Measurements from ENCODE around the gene TSGA10IP. TPM values are rescaled to one million over a fixed set of nuclear protein-coding genes. Genes with fewer than 3 reads are reported as not detected.

Gene TSGA10IP
- total RNA-seq, 1 donor from 2014 or later: not detected

DNA sequence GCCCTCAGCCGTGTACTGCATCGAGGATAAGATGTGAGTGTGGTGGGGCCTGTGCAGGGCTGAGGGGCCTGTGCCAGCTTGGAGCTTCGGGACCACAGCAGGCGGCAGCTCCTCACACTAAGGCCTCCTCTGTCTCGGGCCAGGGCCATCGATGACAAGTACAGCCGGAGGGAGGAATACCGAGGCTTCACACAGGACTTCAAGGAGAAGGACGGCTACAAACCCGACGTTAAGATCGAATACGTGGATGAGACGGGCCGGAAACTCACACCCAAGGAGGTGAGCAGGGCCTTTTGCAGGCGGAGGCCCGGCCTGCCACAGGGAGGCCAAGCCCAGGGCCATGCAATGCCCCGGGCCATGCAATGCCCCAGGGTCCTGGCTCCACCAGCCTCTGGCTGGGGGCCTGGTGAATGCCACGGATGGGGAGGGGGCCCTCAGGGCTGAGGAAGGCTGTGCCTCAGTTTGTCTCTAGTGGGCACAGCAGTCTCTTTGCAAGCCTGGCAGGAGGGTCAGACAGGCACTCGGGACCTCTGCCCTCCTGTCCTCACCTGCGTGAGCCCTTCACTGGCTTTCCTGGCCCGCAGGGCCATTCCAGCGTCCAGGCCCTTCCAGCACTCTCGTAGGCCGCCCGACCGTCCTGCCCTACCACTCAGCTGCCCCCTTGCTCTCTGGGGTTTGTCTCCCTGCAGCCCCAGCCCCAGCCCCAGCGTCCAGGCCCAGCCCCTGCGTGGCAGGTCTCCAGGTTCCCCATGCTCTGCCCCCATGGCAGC lies 32.5 kb downstream of the TSGA10IP start:
- no peak for DNase-seq

DNA sequence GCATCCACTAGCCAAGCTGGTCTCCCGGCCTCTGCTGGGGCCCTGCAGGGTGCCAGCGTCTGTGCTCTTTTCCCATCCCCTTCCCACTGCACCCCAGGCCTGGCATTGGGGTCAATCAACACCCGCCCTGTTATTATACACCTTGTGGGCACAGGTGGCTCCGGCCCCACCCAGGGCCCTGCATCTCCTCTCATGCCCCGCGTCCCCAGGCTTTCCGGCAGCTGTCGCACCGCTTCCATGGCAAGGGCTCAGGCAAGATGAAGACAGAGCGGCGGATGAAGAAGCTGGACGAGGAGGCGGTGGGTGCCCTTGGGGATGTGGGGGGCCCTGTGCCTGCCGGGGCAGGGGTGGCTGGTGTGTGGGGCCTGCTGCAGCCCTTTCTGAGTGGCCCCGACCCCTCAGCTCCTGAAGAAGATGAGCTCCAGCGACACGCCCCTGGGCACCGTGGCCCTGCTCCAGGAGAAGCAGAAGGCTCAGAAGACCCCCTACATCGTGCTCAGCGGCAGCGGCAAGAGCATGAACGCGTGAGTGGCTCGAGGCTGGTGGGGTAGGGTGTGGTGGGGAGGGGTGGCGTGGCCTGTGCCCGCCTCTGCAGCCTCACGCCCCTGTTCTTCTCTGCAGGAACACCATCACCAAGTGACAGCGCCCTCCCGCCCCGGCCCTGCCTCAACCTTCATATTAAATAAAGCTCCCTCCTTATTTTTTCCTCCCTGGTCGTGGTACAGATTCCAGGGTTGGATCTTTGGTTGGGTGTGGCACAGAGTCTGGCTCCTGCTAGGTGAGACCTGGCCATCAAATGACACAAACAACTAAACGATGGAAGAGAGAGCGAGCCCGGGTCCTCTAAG lies 33.3 kb downstream of the TSGA10IP start:
- no peak for DNase-seq

DNA sequence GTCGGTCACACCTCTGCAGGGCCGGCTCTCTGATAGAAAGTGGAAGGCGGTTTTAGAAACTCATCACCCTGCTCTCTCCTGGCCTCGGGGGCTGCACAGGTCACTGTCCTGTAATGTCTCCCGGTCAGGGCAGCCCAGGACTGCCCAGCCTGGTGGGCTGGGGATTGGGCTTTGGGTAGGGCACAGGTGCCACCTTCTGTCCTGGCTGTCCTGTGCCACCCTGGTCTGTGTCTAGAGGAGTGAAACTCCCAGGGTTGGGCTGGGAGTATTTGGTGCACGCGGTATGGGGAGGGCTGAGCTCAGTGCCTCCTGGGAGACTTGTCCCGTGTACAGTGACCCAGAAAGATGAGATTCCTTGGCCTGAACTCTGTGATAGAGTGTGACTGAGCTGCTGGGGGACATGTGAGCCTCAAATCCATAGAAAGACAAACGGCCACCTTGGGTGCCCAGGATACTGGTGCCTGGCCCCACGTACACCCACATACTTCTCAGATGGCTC lies 34.0 kb downstream of the TSGA10IP start:
- no peak for DNase-seq

DNA sequence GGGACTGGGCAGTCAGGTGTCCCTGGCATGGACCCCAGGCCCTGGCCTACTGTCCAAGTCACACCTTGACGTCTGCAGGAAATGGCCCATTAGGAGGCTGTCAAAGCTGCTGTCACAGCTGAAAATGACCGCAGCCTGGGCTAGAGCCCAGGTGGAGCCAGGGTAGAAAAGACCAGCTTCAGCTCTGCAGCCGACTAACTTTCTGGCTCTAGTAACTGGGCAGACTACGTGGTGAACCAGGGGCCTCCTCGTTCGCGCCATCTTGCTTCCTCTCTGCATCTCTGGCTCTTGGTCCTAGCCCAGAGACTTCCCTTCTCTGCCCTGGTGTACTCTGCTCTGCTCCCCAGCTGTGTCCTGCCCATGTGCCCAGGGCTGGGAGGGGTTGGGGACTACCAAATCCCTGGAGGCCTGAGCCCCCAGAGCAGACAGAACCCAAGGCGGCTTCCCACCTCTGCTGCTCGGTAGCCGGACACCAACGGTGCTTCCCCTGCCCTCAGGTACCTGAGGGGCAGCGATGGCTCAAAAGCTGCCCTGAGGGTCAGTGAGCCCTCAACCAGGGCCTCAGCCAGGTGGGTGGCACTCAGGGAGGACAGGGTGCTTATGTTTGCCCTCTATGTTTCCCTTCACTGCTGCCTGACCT lies 35.9 kb downstream of the TSGA10IP start:
- DNase-seq: no peak

DNA sequence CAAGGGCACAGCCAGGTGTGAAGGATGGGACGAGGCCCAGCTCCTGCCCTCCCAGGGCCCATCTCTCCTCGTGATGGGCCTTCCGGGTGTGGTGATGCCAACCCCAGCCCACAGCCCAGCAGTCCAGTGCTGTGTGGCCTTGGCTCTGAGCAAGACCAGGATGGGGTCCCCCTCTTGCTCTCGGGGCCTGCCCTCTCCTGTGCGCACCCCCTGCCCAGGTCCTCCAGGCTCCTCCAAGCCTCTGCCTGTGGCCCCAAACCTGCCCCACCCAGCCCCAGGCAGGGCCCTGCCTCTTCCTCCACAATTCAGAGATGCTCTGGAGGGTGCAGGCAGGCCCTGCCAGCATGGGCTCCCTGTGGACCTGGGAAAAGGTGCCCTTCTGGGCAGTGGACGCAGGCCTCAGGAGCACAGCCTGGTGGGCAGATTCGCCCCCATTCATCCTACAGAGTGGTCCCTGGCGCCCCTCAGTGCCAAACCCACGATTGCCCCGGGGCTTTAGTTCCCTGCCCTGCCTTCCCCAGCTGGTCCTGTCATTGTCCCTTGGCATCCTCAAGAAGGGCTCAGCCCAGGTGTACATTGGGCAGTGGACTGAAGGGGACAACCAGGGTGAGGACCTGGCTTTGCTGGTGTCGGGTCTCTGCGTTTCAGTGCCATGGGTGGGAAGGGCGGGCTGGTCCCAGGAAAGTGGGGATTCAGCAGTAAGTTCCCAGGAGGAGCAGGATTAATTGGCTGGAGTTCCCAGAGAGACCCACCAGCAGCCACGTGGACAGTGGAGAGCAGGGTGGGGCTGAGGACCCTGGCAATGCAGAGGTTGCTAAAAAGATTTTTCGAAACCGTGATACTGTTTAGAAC lies 36.9 kb downstream of the TSGA10IP start:
- DNase-seq: no peak

DNA sequence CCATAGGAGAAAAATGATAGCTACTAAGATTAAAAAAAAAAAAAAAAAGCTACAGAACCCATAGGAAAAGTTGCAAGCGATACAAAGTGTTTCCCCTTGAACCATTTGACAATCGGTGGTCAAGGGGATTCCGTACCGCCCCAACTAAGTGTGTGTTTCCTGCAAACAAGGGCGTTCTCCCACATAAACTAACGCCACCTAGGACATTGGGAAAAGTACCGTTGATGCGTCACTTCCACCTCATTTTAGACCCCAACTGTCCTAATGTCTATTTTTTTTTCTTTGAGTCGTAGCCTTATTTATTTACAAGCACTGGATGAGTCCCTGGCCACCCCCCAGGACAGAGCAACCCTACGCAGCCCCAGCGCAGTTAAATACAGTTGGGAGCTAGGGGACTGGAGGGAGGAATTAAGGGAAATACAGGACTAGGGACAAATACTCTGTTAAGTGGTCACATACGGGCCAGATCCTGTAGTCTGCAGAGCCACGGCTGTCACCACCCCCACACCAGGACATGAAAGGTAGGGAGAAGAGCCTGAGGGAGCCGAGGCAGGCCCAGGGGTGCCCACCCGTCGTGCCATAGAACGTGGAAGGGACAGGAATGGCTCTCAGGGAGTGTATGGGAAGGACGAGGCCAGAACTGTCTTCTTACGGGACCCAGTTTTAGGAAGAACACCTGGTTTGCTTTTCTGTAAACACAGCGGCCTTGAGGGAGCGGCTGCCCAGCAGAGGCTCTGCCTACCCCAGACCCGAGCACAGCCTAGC lies 37.7 kb downstream of the TSGA10IP start:
- no peak for DNase-seq

DNA sequence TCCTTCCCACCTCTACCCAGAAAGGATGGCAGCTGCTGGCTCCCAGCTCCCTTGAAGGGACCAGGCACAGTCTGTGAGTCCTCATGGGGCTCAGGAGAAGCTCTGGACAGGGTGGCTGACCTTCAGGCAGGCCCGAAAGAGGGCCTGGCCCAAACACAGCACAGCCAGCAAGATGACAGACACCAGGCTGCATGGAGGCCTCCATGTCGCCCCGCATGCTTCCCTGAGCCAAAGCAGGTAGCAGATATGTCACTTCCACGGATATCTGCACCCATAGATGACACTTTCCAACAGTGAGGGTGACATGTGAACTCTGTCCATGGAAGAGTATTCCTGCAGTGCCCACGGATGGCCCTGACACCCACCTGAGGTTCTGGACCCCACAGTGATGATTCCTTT lies 38.3 kb downstream of the TSGA10IP start:
- DNase-seq: no peak

DNA sequence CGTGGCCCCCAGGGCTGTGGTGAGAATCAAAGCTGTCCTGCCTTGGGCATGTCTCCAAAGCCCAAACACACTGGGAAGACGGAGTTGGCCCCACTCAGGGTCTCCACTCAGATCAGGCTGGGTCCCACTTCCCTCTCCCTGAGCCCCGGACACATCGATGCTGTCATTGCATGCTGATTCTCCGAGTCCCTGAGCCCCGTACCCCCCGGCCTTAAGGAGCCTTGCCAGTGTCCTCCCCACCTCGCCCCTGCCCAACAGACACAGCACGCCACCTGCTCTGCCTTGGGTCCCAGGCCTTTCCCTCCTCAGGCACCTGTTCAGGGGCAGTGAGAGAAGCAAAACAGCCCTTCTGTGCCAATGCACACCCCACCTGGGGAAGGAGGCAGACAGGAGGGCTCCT lies 42.1 kb downstream of the TSGA10IP start:
- DNase-seq: no peak

- peak; percentile 98 for DNase-seq
Measured at GRCh38 chr11:65988791-65989592, 43.7 kb downstream of the TSGA10IP start.

DNA sequence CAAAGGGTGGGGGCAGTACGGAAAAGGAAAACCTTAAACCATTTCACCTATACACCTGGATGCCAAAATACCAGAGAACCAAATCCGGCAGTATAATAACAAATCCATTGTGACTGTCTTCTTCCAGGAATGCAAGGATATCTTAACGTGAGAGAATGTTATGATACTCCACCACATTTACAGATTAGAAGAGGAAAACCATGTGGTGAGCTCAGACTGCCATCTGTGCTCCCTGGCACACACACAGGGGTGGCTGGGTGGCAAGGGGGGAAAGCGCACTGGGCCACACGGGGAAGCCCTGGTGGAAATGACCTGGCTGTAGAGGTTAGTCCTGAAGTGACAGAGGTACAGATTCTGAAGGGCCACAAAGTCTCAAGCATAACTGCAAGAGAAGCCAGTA lies 46.8 kb downstream of the TSGA10IP start:
- no peak for DNase-seq

- DNase-seq: no peak
Measured at GRCh38 chr11:65997286-65997685, 52.0 kb downstream of the TSGA10IP start.

DNA sequence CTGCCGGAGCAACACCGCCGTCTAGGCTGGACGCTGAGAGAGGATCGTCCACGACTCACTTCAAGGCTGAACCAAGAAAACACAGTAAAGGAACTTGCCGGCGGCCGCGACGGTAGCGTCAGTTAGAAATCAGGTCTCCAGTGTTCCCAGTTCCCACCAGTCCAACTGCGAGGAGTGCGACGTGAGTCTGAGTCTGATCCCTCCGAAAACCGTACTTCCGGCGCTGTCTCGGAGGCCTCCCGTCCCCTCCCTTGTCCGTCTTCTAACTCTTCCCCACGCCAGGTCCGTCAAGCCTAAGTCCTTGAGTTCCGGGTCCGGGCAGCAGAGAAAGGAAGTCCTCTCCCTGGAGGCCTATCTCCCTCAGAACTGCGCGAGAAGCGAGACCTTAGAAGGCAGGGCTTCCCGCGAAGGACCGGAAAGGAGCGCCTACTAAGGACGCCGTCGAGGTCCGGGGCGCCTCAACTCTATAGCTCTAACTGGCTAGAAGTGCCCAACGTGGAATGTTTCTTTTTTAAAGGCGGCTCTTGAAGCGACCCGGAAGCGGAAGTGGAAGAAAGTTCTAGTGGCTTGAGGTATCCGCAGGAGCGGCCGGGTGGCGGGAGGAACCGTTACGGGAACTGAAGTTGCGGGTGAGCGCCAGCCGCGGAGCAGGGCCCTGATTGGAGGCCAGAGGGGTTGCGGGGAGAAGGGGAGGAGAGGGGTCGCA lies 56.8 kb downstream of the TSGA10IP start, which contains the start of the genes BANF1 and EIF1AD:
Gene BANF1, plus strand, starts transcription at position 562 of the 706 bp plus-strand sequence. CDS start 748 bp downstream, outside the sequence.
Gene EIF1AD, minus strand, starts transcription at position 216 of the 706 bp plus-strand sequence. CDS start 1,768 bp downstream, outside the sequence.
- peak; percentile 99 for DNase-seq

GRCh38 chr11:66002648-66003225 lies 57.5 kb downstream of the TSGA10IP start:
- DNase-seq: peak; percentile 68

DNA sequence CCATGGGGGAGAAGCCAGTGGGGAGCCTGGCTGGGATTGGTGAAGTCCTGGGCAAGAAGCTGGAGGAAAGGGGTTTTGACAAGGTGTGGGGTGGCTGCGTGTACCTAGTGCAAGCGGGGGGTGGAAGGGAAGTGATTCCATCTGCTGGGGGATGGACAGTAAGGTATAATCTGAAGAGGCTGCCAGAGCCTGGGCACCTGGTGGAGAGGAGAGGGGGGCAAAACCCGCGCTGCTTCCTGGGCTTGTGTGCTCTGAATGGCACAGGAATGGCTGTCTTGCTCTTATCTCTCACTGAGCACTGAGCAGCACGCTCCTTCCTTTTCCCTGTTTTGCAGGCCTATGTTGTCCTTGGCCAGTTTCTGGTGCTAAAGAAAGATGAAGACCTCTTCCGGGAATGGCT lies 58.0 kb downstream of the TSGA10IP start:
- DNase-seq: no peak

DNA sequence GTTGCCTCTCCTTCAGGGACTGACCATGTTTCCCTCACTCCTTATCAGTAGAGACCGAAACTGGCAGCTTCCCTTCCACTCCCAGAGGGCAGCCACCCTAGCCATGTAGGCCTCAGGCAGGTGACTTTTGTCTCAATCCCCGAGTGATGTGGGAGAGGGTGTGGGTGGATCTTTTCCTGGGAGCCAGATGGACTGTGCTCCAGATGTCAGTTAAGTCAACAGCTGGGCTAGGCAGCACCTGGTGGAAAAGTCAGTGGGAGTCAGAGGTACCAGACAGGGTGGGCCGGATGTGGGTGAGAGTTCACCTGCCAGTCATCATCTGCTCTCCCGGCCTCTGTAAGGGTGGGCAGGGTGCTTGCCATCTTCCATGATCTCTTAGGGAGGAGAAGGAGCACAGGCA lies 58.9 kb downstream of the TSGA10IP start:
- DNase-seq: no peak

- DNase-seq: no peak
Measured at GRCh38 chr11:66006134-66006890, 61.0 kb downstream of the TSGA10IP start.

DNA sequence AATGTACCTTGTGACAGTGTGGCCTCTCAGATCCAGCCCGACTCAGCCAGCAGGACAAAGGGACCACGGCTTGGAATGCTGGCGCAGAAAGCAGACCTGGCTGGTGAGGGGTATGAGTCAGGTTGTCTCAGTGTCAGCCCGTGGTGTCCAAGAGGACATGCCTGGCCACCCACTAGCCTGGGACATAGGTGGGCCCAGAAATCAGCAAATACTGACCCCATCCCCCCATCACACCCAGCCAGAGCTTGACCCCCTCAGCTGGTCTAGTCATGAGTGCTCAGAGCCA lies 61.6 kb downstream of the TSGA10IP start:
- DNase-seq: no peak

DNA sequence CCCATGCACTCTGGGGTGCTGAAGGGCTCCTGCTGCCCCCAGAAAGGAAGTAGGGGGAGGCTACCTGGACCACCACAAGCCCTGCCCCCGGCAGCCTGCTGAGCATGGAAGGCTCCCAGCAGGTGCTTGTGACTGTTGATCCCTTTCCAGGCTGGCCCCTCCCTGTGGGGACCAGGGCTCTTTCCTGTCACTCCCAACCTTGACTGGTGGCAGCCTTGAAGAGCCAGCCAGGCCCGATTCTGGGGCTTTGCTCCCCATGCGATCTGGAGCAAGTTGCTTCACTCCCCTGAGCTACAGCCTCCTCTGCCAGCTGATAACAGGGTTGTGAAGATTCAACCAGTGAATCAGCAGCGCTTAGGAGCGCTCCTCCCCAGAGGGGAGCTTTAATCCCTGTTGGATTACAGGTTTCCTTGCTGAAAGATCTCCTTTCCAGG lies 61.9 kb downstream of the TSGA10IP start:
- no peak for DNase-seq

Data from tongue (tissue), 2 donors.